Spleen (tissue), 7 donors: ENCODE measurements around the gene ATXN10.

Source experiments
- CTCF ChIP-seq, 11 experiments: fragments of 200-600 bp in 7 of 11; fragments of 450-650 bp in 4 of 11; sonication (generic) in 4 of 11; IDR thresholded peaks in 8 of 11; conservative IDR thresholded peaks in 3 of 11; 1 replicate in 7 of 11; 2 replicates in 4 of 11; pipeline versions ENCODE4 v1.4.0 to v1.8.0; 2016 to 2021; ENCODE audit warnings: antibody characterized with exemption in 11 of 11, inconsistent platforms in 4 of 11, mild to moderate bottlenecking in 1 of 11
- POLR2AphosphoS5 ChIP-seq, 3 donors: sonication (generic); formaldehyde crosslinking; IDR thresholded peaks; one replicate each; pipeline ENCODE4 v1.5.1; 2017; ENCODE audit warnings: antibody characterized with exemption in 3 of 3
- donor health status: DM: no; HTN: no; CAD: no; lungs with moderate emphysema.
- donor health status: DM: no; HTN: no; CAD: no.
- donor health status: DM: no; HTN: no; CAD: no.

- TF ChIP-seq CTCF (IDR thresholded peaks at IDR 0.05 in 8 of 11, conservative IDR thresholded peaks at IDR 0.05 in 3 of 11) (no peak), POLR2AphosphoS5 (IDR thresholded peaks at IDR 0.05) (no peak)
Measured at GRCh38 chr22:45667486-45667885, 4.1 kb upstream of the ATXN10 start.
